NCI-H524 (cell line): ENCODE results near the gene MCM9.
"Not testable (repeated sequence)": the region's sequence is repeated elsewhere in the genome, so short reads cannot be mapped to it uniquely, and the experiment has no call there.

Source experiments
- DNase-seq, 2 experiments: peaks; one replicate each; lab custom pipeline; 2025; lab: John Stamatoyannopoulos, UW

The MCM9 gene

GRCh38 chr6:118799826-118800225 lies 135.1 kb downstream of the MCM9 start:
- no peak for DNase-seq

DNA sequence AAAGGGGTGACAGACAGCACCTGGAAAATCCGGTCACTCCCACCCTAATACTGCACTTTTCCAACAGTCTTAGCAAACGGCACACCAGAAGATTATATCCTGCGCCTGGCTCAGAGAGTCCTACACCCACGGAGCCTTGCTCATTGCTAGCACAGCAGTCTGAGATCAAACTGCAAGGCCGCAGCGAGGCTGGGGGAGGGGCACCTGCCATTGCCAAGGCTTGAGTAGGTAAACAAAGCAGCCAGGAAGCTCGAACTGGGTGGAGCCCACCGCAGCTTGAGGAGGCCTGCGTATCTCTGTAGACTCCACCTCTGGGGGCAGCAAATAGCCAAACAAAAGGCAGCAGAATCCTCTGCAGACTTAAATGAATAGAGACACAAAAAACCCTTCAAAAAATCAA lies 138.4 kb downstream of the MCM9 start:
- DNase-seq, result not testable (repeated sequence)

DNA sequence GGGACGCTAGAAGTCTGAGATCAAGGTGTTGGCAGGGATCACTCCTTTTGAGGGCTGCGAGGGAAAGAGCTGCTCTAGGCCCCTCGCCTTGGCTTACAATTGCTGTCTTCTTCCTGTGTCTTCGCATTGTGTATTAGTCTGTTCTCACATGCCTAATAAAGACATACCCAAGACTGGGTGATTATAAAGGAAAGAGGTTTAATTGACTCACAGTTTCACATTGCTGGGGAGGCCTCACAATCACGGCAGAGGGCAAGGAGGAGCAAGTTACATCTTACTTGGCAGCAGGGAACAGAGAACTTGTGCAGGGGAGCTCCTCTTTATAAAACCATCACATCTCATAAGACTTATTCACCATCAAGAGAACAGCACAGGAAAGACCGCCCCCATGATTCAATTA lies 143.5 kb downstream of the MCM9 start:
- DNase-seq, result no peak

DNA sequence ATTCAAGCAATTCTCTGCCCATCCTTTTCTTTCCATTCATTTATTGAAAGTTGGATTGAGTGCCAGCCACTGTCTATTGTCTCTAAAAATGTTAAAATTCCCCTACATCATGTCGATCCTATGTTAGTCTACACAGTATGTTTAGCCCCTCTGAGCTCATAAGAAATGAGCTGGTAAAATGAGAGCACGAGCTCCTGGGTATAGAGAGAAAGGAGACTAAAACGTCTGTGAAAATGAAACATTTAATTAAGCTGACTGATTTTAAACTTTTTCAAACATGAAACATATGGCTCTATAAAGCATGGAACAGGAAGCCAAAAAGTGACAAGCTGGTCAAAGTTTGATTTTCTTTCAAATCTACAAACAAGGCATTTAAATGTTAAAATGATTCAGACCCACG lies 145.0 kb downstream of the MCM9 start:
- DNase-seq, result no peak

DNA sequence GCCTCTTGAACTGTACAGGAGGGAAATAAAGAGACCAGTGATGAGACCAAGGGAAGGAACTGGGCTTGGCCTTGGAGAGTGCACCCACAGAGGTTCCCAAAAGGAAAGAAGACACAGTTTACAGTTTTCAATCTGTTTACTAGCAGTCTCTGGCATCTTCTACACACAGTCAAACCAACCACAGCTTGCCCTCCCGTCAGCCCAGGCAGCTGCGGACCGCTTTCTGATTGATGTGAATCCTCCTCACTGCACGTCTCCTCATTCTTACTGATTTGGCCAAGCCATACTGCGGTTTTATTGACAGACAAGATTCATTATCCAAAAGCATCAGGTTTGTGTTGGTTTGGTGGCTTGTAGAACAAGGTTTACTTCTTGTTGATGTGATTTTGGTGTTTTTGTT lies 145.5 kb downstream of the MCM9 start:
- no peak for DNase-seq

GRCh38 chr6:118788702-118789101 lies 146.3 kb downstream of the MCM9 start:
- DNase-seq, result peak in 1 of 2 experiments; percentile 6

DNA sequence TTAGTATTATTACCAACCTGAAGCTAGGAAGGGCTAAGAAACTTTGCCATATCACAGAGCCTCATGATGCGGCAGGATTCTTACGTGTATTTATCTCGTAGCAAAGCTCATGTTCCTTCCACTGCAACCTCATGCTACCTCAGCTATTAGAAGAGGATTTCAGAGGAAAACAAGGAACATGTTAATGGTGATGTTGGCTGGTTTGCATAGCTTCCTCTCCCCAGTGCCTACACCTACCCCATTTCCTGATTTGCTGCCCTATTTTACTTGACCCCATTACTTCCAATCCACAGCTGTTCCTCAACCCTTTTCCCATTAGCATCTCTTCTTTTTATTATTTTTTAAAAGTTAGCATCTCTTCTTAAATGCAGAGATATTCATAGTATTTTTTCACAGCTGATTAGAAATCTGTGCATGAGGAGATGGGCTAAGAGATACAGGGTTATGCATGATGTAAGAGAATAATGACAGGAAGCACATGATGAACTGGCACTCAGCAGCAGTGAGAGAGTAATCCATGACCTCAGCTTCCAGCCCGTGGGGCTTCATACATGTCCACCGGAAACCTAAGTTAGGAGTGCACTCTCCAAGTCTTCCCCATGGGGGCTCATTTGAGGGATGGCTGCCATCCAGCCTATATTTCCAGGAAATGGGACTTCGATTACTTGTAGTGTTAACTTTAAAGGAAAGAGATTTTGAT lies 147.1 kb downstream of the MCM9 start:
- DNase-seq, result no peak

DNA sequence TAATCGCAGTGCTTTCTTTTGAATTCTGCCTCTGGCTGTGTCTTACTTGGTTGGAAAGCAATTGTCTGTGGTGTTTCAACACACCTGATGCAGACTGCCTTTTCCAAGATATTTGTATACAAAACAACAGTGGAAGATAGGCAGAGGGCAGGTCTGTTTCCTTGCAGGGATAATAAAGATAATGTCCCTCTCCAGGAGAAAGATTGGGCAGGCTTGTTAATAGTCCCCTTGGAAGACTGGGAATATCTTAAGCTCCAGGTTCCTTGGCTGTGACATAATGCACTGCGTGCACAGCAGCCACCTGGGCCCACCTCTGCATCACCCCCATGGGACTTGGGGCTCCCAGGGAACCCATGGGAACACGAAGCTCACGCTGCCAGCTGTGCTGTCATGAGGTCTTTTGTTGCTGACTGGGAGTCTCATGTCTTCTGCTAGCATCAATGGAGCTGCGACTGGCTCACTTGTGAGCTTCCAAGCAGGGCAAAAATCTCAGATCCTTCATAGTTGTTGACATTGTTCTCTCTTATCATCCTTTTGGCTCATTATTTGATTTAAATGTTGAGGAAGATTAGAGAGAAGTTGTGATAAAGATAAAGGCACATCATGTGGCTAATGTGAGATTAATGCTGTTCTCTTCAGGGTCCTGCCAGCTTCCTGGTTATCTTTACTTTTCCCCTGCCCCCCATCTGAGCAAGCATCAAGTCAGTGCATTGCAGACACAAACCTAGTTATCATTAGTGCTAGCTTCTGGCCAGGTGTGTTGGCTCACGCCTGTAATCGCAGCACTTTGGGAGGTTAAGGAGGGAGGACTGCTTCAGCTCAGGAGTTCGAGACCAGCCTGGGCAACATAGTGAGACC lies 148.1 kb downstream of the MCM9 start:
- no peak for DNase-seq

DNA sequence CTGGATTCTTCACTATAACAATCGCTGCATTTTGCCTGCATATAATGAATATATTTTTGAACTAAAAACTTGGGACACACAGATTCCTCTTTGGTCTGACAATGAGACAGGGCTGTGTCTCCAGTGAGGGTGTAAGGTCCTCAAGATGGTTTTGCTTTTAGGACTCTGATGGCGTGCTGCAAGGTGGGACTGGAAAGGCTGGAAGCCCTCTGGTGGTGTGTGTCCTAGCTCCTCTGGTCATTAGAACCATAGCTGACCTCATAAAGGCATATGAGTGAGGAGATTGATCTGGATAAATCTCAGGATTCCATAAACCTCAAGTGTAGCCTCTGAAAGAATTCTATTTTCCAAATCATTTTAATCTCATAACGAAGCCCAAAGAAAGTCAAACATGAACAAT lies 149.4 kb downstream of the MCM9 start:
- DNase-seq, result no peak

DNA sequence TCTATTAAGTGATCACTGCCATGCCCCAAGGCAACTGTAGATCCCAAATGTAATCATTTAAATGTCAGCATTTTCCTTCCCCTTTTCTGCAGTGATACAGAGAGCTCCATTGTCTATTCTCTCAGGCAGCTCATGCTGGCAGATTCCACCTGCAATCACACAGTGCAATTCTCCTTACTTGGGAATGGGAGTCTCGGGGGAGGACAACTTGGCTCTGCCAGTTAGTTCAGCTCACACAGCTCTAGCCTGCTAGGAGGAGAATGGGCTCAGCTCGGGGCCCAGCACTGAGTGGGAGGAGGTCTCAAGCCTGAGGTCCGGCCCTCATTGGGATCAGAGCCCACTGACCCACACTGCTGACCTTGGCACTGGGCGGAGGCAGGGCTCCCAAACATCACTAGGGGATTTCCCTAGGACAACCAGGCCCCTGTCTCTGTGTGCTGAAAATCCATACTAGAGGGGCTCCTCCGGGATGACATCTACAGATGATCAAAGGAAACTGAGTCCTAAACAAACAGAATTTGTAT lies 150.3 kb downstream of the MCM9 start:
- DNase-seq, result no peak

GRCh38 chr6:118783931-118784550 lies 150.9 kb downstream of the MCM9 start:
- DNase-seq, result peak; percentile 7 to 47

DNA sequence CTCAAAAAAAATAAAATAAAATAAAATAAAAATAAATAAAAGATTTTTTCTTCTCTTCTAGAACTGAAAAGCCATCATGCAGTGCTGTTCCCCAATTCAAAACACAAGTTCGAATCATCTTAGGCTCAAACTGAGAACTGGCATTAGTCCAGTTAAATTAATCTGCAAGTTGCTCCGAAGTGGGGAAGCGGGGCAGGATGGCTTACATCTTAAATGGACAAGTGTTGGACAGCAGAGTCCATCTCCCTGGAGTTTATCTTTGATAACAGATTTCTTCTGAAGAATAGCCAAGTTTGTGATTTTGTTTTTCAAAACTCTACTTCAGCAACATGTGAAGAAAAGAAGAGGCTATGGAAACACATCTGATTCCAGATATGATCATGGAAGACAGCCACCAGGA lies 152.3 kb downstream of the MCM9 start:
- no peak for DNase-seq

DNA sequence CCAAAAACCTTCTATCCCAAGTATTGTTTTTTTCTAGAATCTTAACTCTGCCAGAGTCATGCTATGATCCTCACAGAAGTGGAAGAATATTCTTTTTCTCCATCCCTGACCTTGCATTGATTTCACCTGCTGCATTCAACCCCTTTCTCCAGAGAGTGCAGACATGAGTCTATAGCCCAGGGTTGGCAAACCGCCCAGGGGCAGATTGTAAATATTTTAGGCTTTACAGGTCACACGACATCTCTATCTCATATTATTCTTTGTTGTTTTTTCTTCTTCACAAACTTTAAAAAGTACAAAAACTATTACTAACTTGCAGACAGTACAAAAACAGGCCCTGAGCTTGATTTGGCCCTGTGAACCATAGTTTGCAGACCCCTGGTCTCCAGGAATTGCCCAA lies 153.1 kb downstream of the MCM9 start:
- no peak for DNase-seq

GRCh38 chr6:118780668-118781067 lies 154.3 kb downstream of the MCM9 start:
- no peak for DNase-seq

- peak; percentile 37 to 82 for DNase-seq
Measured at GRCh38 chr6:118776607-118777549, 158.1 kb downstream of the MCM9 start.

GRCh38 chr6:118775381-118775780 lies 159.6 kb downstream of the MCM9 start:
- peak; percentile 35 to 87 for DNase-seq

DNA sequence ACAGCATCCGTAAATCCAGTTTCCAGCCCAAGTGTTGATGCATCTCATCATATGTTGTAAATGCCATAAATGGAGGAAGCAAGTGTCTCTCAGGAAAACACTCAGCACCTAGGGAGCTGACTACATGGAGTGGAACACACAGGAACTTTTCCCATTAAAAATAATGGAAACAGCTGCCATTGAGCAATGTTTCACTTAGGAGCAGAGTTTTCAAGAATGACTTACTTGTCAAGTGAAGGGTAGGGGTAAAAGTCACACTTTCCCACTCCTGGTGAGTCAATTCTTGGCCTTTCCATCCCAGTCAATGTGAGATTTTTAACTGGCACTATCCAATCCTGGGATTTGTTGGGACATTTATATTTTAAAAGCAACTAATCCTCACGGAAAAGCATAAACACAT lies 160.4 kb downstream of the MCM9 start:
- DNase-seq, result no peak

GRCh38 chr6:118772886-118773285 lies 162.1 kb downstream of the MCM9 start:
- no peak for DNase-seq

DNA sequence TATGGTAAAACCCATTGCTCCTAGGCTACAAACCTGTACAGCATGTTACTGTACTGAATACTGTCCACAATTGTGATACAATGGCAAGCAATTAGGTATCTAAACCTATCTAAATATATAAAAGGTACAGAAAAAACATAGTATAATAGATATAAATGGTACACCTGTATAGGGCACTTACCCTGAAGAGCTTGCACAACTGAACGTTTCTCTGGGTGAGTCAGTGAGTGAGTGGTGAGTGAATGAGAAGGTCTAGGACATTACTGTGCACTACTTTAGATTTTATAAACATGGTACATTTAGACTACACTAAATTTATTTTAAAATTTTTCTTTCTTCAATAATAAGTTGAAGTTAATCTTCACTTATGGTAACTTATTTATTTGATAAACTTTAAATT lies 163.7 kb downstream of the MCM9 start:
- DNase-seq, result no peak

- DNase-seq, result no peak
Measured at GRCh38 chr6:118770835-118771234, 164.1 kb downstream of the MCM9 start.

GRCh38 chr6:118770112-118770788 lies 164.7 kb downstream of the MCM9 start:
- peak; percentile 55 to 84 for DNase-seq
